ENCODE results near the gene TNFAIP2.

GRCh38 chr14:103178521-103178920 lies 55.3 kb downstream of the TNFAIP2 start:
- no peak for TF ChIP-seq GATA2 (IDR thresholded peaks at IDR 0.05; ENCODE audit: low read depth, low read length)
- no peak for TF ChIP-seq GATA3 (IDR thresholded peaks at IDR 0.05; ENCODE audit: low read depth, low read length)

All from SH-SY5Y (cell line).